GM21423 (cell line): ENCODE results near the gene MAN2B2.

Experiments used
- ATAC-seq: cut with Tn5 transposase; IDR thresholded peaks from one replicate; pipeline ENCODE4 v1.9.1; 2021; ENCODE audit warnings: mild to moderate bottlenecking, moderate library complexity; ENCODE audit not compliant: unreplicated experiment

Gene MAN2B2

DNA sequence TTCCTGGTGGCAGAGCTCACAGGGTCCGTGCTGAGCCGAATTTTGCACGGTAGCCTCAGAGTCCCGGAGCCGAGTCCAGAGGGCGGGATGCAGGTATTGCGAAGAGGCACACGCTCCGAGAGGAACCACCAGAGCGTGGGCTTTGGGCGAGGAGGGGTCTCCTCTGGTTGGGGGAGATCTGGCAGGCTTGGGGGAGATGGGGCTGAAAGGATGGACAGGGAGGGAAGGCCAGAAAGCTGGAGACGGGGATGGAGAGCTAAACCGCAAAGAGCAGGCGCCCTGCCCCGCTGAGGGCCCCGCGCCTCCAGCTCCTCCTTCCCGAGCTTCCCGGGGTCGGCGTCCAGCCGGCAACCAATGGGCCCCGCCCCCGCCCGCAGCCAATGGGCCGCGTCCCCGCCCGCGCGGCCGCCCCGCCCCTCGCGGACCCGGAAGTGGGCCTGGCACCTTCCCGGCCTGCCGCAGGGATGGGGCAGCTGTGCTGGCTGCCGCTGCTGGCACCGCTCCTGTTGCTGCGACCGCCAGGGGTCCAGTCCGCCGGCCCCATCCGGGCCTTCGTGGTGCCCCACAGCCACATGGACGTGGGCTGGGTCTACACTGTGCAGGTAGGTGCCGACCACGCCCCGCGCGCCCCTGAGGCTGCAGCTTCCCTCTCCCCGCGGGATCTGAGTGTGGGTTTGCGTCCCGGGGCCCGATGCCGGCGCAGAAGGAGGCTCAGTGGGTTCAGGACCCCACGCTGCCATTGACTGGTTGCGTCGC, at the start of gene MAN2B2:
TSS of gene MAN2B2 (plus strand) at position 443 of the 756 bp plus-strand sequence. CDS start at position 465, 22 bp downstream.
- peak; percentile 90 for ATAC-seq

DNA sequence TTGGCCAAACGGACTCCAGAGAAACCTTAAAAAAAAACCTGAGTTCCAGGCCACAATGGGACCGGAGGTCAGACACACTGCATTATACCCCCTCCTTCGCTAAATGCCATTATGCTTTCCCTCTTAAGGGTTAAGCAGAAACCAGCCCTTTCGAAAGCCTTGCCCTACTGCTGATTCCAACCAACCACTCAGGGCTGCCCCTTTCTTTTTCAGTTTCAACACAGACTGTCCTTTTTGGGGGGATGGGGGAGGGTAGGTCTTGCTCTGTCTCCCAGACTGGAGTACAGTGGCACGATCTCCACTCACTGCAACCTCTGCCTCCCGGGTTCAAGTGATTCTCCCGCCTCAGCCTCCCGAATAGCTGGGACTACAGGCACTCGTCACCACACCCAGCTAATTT, 49.5 kb upstream of the MAN2B2 start:
- ATAC-seq: no peak

- no peak for ATAC-seq
Measured at GRCh38 chr4:6526156-6526555, 48.8 kb upstream of the MAN2B2 start.

DNA sequence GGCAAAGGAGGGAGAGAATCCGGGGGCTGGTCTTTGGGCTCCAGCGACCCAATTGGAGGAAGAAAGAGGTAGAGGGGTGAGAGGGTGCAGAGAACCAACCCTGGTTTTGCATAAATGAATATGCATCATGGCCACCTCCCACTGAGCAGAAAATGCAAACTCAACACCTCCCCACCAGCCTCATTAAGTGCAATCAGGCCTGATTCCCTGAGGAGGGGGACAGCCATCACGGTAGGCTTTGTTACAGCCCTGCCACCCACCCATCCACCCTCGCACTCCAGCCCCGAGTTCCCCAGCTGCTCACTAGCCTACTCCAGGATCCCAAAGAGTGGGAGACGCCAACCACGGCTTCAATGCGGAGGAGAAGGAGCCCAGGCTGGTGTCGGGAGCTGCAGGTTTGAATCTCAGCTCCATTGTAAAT, 48.3 kb upstream of the MAN2B2 start:
- no peak for ATAC-seq

DNA sequence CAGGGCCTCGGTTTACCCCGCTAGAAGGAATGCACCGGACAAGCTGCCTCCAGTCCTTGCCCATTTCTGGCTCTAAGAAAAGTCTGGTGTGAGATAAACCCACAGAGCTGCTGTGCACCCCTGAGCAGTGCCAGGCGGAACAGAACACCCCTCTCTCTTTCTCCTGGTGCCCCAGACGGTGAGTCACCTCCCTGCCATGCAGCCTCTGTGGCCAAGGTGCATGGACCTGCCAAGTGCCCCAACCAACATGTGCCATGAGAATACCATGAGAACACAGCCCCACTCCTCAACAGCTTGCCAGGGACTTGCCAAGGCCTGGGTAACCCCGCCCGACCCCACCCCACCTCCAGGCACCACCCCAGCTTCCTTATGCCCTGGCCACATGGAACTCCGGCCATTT, 47.7 kb upstream of the MAN2B2 start:
- ATAC-seq: no peak

GRCh38 chr4:6527683-6528595, 47.0 kb upstream of the MAN2B2 start:
- ATAC-seq: no peak

GRCh38 chr4:6529021-6529420, 46.0 kb upstream of the MAN2B2 start:
- ATAC-seq: no peak

DNA sequence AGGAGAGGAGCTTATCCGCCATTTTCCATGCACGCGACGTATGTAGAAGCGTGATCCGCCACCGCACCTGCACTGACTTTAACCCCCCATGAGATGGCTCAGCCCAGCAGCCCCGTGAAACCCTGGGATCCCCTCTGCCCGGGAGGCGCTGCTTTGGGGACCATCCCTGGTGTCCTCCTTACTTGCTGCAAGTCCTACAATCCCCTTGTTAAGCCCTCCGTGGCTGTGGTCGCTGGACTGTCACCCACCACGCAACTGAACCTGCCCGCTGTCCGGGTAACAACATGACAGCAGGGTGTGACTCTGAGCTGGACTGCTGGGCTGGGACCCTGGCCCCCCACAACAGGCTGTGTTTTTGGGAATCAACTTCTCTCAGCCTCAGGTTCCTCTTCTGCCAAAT, 44.7 kb upstream of the MAN2B2 start:
- ATAC-seq: no peak

DNA sequence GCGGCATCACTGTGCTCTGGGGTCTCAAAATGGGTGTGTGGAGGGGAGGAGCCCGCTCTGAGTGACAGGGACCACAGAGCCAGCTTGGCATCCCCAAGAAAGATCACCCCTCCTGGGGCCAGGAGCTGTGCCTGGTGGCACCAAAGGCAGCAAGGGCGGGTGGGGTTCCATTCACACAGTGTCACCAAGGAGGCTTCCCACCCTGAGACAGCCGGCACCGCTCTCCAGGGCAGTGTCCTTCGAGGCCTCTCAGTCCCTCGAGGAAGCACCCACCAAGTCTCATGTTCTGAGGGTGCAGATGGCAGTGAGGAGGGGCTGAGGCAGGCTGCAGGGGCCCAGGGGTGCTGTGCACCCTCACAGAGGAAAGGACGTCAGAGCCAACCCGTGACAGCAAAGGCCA, 44.0 kb upstream of the MAN2B2 start:
- ATAC-seq: no peak

DNA sequence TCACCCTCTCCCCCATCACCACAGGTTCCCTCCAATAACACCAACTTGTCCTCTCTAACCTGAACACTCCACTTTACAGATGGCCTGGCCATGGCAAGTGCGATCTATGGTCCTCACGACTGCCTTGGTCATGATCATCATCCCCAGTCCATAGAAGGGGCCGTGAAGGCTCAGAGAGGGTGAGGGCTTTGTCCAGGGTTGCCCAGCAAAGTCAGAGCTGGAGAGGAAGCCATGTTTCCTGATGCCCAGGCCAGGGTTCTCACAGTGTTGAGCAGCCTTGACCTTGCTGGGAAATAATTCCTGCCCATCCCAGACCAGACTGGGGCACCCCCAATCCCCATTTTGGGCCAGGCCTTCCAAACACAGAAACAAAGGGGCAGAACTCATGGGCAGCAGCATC, 42.9 kb upstream of the MAN2B2 start:
- no peak for ATAC-seq

DNA sequence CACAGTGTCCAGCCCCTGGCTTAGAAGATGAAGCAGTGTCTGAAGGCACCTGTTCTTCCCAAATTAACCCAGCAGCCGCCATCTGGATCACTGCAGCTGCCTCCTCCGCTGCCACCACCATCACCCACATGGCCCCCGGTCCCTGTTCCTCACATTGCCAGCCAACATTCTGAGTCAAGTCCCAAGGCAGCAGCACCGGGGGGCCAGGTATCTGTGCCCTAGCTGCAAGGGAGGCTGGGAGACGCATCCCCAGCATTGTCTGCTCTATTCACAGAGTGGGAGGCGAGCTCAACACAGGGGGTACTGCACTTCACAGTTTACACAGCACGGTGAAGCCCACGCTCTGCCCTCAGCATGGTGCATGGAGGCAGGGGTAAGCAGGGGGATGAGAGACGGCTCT, 42.3 kb upstream of the MAN2B2 start:
- ATAC-seq: no peak

- ATAC-seq: no peak
Measured at GRCh38 chr4:6534050-6534449, 40.9 kb upstream of the MAN2B2 start.

- no peak for ATAC-seq
Measured at GRCh38 chr4:6534618-6535328, 40.2 kb upstream of the MAN2B2 start.

DNA sequence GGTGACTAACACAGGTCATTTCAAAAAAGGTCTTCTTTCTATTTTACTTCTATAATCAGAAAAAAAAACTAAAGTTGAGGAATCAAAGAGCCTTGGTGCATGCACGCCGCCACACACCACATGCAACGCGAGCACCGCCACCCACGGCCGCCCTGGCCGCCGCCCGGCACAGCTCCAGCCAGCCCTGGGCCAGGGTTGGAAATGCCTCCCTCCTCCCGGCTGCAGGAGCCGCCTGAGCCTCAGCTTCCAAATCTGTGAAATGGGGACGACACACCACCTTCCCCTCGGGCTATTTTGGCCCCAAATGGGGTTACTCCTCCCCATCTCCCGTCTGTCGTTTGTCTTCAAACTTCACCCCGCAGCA, 39.7 kb upstream of the MAN2B2 start:
- no peak for ATAC-seq

DNA sequence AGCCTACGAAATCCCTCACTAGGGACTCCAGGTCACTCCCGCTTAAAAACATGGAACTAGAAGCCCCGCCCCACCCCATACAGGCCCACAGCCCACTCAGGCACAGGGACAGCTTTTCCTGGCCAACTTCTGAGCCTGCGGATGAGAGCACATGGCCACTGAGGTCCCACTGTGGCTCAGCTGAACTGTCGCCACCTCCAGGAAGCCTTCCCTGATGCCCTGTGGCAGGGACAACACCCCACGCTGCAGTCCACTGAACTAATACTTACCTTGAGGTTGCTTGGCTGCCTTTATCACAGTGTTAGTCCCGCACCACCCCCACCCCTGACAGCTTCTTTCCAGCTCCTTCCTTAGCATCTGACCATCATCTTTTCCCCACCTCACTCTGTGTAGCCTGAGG, 39.3 kb upstream of the MAN2B2 start:
- no peak for ATAC-seq

DNA sequence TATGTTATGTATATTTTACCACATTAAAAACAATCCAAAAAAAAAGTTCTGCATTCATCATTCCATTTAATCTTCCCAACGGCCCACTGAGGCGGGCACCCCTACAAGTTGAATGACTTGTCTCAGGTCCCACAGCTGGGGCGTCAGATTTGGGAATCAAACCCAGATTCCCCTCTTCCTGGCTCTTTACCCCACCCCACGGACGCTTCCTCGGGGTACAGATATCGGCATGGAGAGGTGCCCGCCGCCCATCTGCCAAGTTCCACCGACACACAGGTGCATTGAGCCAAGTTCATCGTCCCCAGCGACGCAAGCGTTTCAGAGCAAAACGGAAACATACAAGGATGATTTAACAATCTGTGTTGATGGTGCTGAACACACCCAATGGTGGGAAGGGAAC, 36.9 kb upstream of the MAN2B2 start:
- no peak for ATAC-seq

DNA sequence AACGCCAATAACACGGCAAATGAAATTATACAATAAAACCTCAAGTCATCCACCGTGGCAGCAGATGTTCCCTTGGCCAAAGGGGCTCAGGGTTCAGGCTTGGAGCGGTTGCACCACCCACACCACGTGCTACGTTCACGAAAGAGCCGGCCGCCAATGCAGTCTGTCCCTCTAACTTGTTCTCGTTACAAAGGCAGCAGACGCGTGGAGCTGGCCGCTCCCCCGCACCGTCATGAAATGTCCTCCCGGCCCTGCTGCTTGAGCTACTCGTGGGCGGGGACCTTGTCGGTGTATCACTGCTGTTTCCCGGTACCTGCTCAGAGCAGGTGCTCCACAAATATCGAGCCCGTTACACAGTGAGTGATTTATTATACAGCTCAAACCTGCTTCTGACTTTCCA, 36.4 kb upstream of the MAN2B2 start:
- no peak for ATAC-seq

GRCh38 chr4:6539009-6539764, 35.8 kb upstream of the MAN2B2 start:
- ATAC-seq: no peak

DNA sequence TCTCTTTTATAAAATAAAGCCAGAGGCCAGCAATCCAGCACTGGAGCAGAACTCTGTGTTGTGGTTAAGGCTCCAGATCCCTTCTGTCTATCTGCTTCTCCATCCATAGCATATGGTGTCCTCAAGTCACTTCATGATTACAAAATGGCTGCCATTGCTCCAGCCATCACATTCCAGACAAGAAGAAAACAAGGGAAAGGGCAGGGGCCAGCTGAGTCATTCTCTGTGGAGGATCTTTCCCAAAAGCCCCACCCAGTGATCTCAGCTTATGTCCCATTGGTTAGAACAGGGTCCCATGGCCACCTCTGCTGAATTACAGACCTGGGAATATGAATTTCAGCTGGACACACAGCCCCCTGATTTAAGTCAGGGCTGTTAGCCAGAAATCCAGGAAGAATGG, 34.1 kb upstream of the MAN2B2 start:
- ATAC-seq: no peak

DNA sequence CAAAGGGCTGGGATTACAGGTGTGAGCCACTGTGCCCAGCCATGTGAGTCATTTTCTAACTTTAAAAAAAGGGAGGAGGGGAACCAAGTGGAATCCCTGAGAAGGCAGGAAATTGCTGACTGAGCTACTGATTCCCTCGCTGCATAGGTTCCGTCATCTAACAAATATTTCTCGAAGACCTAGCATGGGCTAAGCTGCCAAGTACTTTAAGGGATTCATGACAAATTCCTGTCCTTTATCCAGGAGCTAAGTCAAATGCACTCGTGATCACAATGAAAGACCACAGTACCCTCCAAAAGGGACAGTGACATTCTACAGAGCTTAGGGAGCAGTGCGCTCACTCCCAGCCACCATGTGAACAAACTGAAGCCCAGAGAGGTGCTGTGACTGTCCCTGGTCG, 33.2 kb upstream of the MAN2B2 start:
- ATAC-seq: no peak

GRCh38 chr4:6542951-6543350, 32.0 kb upstream of the MAN2B2 start:
- ATAC-seq: no peak
